OCI-LY3 (cell line): Measurements from ENCODE around the gene CDH5.

ENCODE experiments used
- CTCF ChIP-seq: fragments of 200-600, 300-600 bp; sonication (generic); IDR thresholded peaks from 2 replicates; pipeline ENCODE4 v1.5.1; 2014; ENCODE audit warnings: antibody characterized with exemption, low read length, low read depth
- EZH2phosphoT487 ChIP-seq: fragments of 200-600 bp; shearing (Covaris generic); IDR thresholded peaks from 2 replicates; pipeline ENCODE4 v1.6.1; 2018; ENCODE audit warnings: antibody characterized with exemption, mixed run types, low read depth

- TF ChIP-seq CTCF (no peak), EZH2phosphoT487 (no peak)
These were observed 2.6 kb downstream of the CDH5 start for GRCh38 chr16:66369055-66369592.
